Measurements from ENCODE around the gene UIMC1.

GRCh38 chr5:176875783-176876505 is 130.6 kb downstream of the UIMC1 start:
- no peak for TF ChIP-seq CTCF (IDR thresholded peaks at IDR 0.05; ENCODE audit: insufficient read depth, low read length, poor library complexity, severe bottlenecking)
- no peak for TF ChIP-seq EZH2phosphoT487 (conservative IDR thresholded peaks at IDR 0.05; ENCODE audit: low read length)

Data from SU-DHL-6 (cell line).